ENCODE data around the gene SND1. TPM values are rescaled to one million over a fixed set of nuclear protein-coding genes. Genes with fewer than 3 reads are reported as not detected.

The SND1 gene
- total RNA-seq, 6 experiments from 2014 or later: 217 to 259 (median 247) TPM

DNA sequence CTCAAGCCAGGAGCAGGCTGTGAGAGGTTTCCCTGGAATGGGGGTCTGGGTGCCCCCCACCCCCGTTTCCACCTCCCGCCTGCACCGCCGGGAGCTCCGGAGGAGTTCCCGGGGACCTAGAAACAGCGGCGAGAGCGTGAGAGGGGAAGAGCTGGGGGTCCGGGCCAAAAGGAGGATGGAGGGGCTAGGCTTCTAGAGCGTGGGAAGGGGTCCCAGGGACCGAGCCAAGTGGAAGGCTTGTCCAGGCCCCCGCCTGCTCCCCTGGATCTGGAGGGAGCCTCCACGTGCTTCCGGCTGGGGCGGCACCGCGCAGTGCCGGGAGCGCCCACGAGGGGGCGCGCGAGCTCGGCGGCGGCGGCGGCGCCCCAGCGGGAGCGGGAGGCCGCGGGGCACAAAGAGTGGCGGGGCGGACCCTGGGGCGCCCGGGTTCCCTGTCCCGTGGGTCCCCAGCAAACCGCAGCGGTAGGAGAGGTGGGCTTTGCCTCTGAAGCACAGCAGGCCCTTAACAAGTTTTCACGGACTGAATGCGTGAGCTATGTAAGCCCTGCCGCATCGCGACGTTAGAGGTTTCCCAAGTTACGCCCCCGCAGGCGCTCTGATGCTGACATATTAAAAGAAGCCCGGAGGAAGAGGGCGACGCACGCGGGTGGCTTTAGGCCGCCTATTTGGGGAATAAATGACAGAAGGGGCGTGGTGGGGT lies 483.7 kb downstream of the SND1 start:
- TF ChIP-seq, protein P1, sequence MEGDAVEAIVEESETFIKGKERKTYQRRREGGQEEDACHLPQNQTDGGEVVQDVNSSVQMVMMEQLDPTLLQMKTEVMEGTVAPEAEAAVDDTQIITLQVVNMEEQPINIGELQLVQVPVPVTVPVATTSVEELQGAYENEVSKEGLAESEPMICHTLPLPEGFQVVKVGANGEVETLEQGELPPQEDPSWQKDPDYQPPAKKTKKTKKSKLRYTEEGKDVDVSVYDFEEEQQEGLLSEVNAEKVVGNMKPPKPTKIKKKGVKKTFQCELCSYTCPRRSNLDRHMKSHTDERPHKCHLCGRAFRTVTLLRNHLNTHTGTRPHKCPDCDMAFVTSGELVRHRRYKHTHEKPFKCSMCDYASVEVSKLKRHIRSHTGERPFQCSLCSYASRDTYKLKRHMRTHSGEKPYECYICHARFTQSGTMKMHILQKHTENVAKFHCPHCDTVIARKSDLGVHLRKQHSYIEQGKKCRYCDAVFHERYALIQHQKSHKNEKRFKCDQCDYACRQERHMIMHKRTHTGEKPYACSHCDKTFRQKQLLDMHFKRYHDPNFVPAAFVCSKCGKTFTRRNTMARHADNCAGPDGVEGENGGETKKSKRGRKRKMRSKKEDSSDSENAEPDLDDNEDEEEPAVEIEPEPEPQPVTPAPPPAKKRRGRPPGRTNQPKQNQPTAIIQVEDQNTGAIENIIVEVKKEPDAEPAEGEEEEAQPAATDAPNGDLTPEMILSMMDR (IDR thresholded peaks at IDR 0.05): peak; percentile 96
- Mint-ChIP-seq H3K9me3 (no peaks in the 10 kb centered on the region), H3K27ac (no peak overlapping the region), H3K4me1 (ENCODE audit: low read depth) (peaks cover 20% of the 10 kb centered on the region), H3K36me3 (ENCODE audit: low read depth) (no peaks in the 10 kb centered on the region), H3K4me3 (peak overlapping the region; percentile 79), H3K27me3 (ENCODE audit: insufficient read depth) (peaks cover 46% of the 10 kb centered on the region)
- DNase-seq: no peak

DNA sequence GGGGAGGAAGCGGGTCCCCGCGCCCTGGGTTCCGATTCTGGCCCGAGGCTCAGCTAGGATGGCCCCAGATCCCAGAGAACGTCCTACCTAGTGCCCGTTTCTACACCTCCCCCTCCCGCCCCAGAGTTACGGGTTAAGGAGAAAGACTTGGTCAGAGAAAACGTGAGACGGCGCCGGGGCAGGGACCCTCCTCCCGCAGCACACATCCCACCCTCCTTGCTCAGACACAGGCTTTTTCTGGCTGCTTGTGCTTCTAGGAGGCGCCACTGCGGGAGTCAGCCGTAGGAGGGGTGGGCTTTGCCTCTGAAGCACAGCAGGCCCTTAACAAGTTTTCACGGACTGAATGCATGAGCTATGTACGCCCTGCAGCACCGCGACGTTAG lies 484.2 kb downstream of the SND1 start:
- Mint-ChIP-seq H3K9me3 (no peaks in the 10 kb centered on the region), H3K27ac (no peak overlapping the region), H3K4me3 (peak overlapping the region; percentile 79)

DNA sequence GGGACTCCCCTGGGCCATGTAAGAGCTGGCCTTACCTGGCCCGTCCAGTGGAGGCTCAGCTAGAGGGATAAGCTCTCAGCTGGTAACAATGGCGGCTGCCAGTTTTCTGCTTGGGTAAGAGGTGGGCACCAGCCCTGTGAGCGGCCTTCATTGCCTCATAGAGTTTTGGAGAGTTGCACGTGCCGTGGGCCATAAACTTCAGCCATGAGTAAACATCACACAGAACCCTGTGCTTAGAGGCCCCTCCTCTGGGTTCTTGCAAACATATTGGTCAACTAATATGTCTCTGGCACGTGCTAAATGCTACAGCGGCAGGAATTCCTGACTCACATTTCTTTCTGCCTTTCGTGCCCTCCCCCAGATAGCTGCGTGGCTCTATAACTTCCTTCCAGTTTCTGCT lies 485.2 kb downstream of the SND1 start:
- Mint-ChIP-seq H3K9me3 (no peaks in the 10 kb centered on the region), H3K27ac (no peak overlapping the region), H3K27me3 (ENCODE audit: insufficient read depth) (peaks cover 47% of the 10 kb centered on the region), H3K4me1 (ENCODE audit: low read depth) (peaks cover 20% of the 10 kb centered on the region), H3K36me3 (ENCODE audit: low read depth) (no peaks in the 10 kb centered on the region), H3K4me3 (peak overlapping the region; percentile 53)
- TF ChIP-seq, protein P1 (IDR thresholded peaks at IDR 0.05): no peak
- peak; percentile 79 for DNase-seq

More for the DNA sequence above, 484.2 kb downstream of the SND1 start:
- H3K36me3 Mint-ChIP-seq (ENCODE audit: low read depth): no peaks in the 10 kb centered on the region
- peaks cover 46% of the 10 kb centered on the region for H3K27me3 Mint-ChIP-seq (ENCODE audit: insufficient read depth)
- H3K4me1 Mint-ChIP-seq (ENCODE audit: low read depth): peaks cover 20% of the 10 kb centered on the region
- DNase-seq: no peak
- TF ChIP-seq, protein P1 (IDR thresholded peaks at IDR 0.05): no peak

DNA sequence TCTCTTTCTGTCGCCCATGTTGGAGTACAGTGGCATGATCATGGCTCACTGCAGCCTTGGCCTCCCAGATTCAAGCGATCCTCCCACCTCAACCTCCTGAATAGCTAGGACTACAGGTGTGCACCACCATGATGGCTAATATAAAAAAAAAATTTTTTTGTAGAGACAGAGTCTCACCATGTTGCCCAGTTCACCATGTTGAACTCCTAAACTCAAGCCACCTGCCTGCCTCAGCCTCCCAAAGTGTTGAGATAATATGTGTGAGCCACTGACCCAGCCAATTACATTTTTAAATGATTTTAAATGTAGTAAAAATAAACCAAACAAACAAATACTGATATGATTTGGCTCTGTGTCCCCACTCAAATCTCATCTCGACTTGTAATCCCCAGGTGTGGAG lies 487.4 kb downstream of the SND1 start:
- DNase-seq: no peak
- Mint-ChIP-seq H3K36me3 (ENCODE audit: low read depth) (peaks cover 6% of the 10 kb centered on the region; the same call in 1 of the 2 replicates), H3K27me3 (ENCODE audit: insufficient read depth) (peaks cover 34% of the 10 kb centered on the region), H3K9me3 (peaks cover 9% of the 10 kb centered on the region), H3K4me3 (no peak overlapping the region), H3K27ac (no peak overlapping the region), H3K4me1 (ENCODE audit: low read depth) (peaks cover 18% of the 10 kb centered on the region)
- TF ChIP-seq, protein P1 (IDR thresholded peaks at IDR 0.05): no peak

DNA sequence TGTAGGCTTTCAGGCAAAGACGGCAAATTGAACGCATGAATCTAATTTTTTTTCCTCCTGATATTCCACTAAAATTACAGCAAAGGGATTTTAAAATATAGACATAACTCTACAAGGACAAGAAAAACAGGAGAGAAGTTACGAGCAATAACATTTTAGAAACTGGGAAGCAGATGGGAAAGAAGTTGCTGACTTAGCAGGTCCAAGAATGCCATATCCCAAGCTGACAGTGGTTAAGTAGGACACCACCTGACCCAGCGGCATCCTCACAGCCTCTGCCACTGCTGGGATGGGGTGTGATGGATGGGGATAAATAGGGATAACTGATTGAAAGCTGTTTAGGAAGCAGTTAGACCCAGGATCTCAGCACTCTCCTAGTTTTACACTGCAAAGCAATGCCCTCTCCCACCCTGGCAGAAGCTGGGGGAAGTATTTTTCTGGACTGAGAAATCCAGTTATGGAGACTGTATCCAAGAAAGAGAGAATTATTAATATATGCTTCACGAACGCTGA lies 489.7 kb downstream of the SND1 start:
- H3K4me1 Mint-ChIP-seq (ENCODE audit: low read depth): peaks cover 8% of the 10 kb centered on the region
- H3K27me3 Mint-ChIP-seq (ENCODE audit: insufficient read depth): peaks cover 34% of the 10 kb centered on the region
- TF ChIP-seq, protein P1 (IDR thresholded peaks at IDR 0.05): no peak
- no peak overlapping the region for H3K27ac Mint-ChIP-seq
- DNase-seq: no peak
- H3K4me3 Mint-ChIP-seq: no peak overlapping the region
- peaks cover 9% of the 10 kb centered on the region for H3K9me3 Mint-ChIP-seq
- peaks cover 6% of the 10 kb centered on the region; the same call in 1 of the 2 replicates for H3K36me3 Mint-ChIP-seq (ENCODE audit: low read depth)

Small RNAs within 50 kb of the gene (microRNA-seq; reads per million reads assigned to microRNA genes)
- not detected for gene MIR593

Other genes with a start within 250 kb of the SND1 start
- gene GCC1, start 66.6 kb upstream of the SND1 start, total RNA-seq (2021; fragmentation: NEBNext Ultra II Directional; extraction: Animal tissue kit (Norgen Biotek cat#: 25700)): 10 to 100 TPM; 14.8 to 17.1 (median 16.1) TPM
- gene ARF5, start 63.8 kb upstream of the SND1 start, total RNA-seq (2021; fragmentation: NEBNext Ultra II Directional; extraction: Animal tissue kit (Norgen Biotek cat#: 25700)): 100 to 1,000 TPM in 4 of 6 experiments, 10 to 100 TPM in 2; 98.3 to 122 (median 110) TPM
- under 1 TPM in 1 of 6 experiments, not detected in 5; 0.07 TPM for gene FSCN3, start 58.5 kb upstream of the SND1 start, total RNA-seq (2021; fragmentation: NEBNext Ultra II Directional; extraction: Animal tissue kit (Norgen Biotek cat#: 25700))
- gene PAX4, start 34.1 kb upstream of the SND1 start, total RNA-seq (2021; fragmentation: NEBNext Ultra II Directional; extraction: Animal tissue kit (Norgen Biotek cat#: 25700)): not detected